ENCODE results near the gene MINDY4.

The MINDY4 gene

GRCh38 chr7:30934732-30935568, 163.7 kb downstream of the MINDY4 start:
- DNase-seq = no peak

DNA sequence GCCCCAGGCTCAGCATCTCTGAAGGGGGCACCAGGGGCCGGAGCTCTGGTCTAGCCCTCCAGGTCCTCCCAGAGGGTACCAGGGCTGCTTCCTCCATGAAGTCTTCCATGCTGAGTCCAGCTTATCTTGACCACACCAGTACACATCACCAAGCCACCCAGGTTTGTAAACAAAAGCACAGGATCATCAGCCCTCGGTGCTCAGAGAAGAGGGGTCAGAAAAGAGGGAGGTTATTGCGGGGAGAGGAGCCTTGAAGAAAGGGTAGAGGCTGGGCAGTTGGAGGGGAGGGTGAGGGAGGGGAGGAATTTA, 164.3 kb downstream of the MINDY4 start:
- no peak for DNase-seq

GRCh38 chr7:30936650-30937245, 165.5 kb downstream of the MINDY4 start:
- DNase-seq = no peak

- DNase-seq = no peak
Observed at GRCh38 chr7:30937416-30937815, 166.2 kb downstream of the MINDY4 start.

DNA sequence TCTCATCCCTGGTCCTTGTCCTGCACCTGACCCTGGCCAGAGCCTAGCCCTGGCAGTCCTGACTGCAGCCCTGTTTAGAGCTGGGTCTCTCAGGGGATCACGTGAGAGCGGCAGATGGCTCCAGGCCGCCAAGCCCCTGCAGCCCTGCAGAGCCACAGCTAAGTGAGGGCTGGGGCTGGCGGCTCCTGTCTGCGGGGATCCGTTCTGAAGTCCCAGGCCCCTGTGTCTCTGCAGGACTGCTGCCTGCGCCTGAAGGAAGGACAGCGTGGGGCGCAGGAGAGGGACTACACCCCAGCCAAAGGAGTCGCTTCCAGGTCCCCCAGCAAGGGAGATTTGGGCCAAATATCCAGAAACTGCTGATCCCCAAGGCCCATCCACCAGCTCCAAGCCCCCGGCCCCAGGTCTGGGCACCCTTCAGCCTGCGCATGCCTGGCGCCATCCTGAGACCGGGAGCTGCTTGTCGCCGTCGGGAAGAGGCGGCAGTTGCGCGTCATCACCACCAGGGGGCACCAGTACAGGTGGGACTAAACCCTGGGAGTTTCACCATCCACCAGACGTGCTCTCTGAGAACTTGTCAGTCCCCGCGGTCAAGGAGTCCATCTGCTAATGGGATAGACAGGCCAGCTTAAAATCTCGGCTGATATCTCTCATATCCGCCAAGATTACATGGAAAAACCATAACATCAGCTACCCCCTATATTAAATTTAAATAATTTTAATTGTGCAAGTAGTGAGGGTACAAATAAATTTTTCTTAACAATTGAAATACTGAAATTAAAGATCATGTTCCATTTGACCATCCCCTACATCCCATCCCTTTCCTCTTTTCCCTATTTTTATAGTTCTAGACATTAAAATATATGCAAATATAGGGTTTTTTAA, 167.5 kb downstream of the MINDY4 start:
- DNase-seq = peak; percentile 24 to 36

- no peak for DNase-seq
Observed at GRCh38 chr7:30941582-30942323, 170.5 kb downstream of the MINDY4 start.

All from AML-193 (cell line).